ENCODE data around the gene VSIR. TPM values are rescaled to one million over a fixed set of nuclear protein-coding genes. Genes with fewer than 3 reads are reported as not detected.

VSIR gene
- total and polyA plus RNA-seq, 10 donors, result 34.5 to 512 (median 299) TPM

DNA sequence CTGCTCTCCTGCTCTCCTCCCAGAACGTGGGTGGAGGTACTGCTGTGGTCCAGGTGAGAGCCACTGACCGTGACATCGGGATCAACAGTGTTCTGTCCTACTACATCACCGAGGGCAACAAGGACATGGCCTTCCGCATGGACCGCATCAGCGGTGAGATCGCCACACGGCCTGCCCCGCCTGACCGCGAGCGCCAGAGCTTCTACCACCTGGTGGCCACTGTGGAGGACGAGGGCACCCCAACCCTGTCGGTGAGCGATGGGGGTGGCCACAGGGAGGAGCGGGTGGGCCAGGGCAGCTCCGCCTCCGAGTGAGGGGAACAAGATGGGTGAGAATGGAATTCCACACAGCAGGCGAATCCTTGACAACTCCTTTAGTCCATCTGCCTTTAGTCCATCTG, 31.6 kb downstream of the VSIR start:
- TF ChIP-seq POLR2A (IDR thresholded peaks at IDR 0.05) (no peak), POLR2AphosphoS5 (IDR thresholded peaks at IDR 0.05) (peak in 1 of 3 donors; percentile 79)
- TF ChIP-seq, protein P1, sequence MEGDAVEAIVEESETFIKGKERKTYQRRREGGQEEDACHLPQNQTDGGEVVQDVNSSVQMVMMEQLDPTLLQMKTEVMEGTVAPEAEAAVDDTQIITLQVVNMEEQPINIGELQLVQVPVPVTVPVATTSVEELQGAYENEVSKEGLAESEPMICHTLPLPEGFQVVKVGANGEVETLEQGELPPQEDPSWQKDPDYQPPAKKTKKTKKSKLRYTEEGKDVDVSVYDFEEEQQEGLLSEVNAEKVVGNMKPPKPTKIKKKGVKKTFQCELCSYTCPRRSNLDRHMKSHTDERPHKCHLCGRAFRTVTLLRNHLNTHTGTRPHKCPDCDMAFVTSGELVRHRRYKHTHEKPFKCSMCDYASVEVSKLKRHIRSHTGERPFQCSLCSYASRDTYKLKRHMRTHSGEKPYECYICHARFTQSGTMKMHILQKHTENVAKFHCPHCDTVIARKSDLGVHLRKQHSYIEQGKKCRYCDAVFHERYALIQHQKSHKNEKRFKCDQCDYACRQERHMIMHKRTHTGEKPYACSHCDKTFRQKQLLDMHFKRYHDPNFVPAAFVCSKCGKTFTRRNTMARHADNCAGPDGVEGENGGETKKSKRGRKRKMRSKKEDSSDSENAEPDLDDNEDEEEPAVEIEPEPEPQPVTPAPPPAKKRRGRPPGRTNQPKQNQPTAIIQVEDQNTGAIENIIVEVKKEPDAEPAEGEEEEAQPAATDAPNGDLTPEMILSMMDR (IDR thresholded peaks at IDR 0.05 in 8 of 11, conservative IDR thresholded peaks at IDR 0.05 in 3 of 11), result no peak
- Histone ChIP-seq H3K4me1 (peaks cover 40 to 100% (median 92%) of the 10 kb centered on the region in 6 donors), H3K27ac (peak overlapping the region; percentile 2 to 98 (median 47)), H3K27me3 (replicated peaks in 1 of 7) (no peaks in the 10 kb centered on the region), H3K9me3 (peaks cover 0 to 5% (median 0%) of the 10 kb centered on the region in 8 donors), H3K4me3 (no peak overlapping the region), H3K36me3 (peaks cover 0 to 5% (median 0%) of the 10 kb centered on the region in 6 donors)
- DNase-seq, result peak; percentile 80
- 93 to 97% (median 96%) methylated on average over 16 to 20 of the region's 20 CpGs for WGBS, 5 donors
- intact Hi-C loops (cut with DNase I; ENCODE audit: low total_unique reads), result no loop called here

- TF ChIP-seq POLR2AphosphoS5 (IDR thresholded peaks at IDR 0.05), result no peak
- no peak for TF ChIP-seq POLR2A (IDR thresholded peaks at IDR 0.05)
- TF ChIP-seq, protein P1 (IDR thresholded peaks at IDR 0.05 in 8 of 11, conservative IDR thresholded peaks at IDR 0.05 in 3 of 11), result no peak
- Histone ChIP-seq H3K9me3 (peaks cover 0 to 5% (median 0%) of the 10 kb centered on the region in 8 donors), H3K36me3 (peaks cover 0 to 5% (median 0%) of the 10 kb centered on the region in 6 donors), H3K4me1 (peaks cover 39 to 100% (median 92%) of the 10 kb centered on the region in 6 donors), H3K27me3 (replicated peaks in 1 of 7) (no peaks in the 10 kb centered on the region), H3K4me3 (no peak overlapping the region), H3K27ac (peak overlapping the region in 6 of 8 donors; percentile 25 to 98 (median 81))
- intact Hi-C loops (cut with DNase I; ENCODE audit: low total_unique reads), result no loop called here
- WGBS, 5 donors, result 26 to 55% (median 40%) methylated on average over 4 of the region's 4 CpGs
- DNase-seq, result no peak
These were observed 32.3 kb downstream of the VSIR start for GRCh38 chr10:71741029-71741428.

DNA sequence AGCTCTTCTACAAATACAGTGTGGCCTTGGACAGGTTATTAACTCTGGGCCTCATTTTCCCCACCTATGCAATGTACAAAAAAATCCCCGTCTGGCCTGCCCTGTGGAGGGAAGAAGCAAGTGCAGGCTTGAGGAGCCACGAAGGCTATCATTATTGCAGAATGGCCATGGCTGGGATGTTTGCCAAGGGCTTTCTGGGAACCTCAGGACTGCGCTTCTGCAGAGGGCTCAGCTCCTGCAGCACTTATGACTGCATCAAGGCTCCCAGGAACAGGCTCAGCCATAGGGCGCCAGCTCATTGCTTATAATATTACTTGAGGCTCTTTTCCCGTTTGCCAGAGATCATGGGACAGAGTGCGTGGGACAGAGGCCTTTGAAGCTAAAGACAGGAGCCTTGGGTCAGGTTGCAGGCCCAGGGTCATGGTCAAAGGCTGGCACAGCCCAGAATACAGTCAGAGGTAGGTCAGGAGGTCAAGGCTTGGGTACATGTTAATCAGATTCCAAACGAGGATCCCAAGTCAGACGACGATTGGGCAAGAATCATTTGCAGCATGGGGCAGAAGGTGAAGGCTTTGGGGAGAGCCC, 33.2 kb downstream of the VSIR start:
- WGBS, 5 donors, result 31 to 64% (median 49%) methylated on average over 9 of the region's 9 CpGs

More for the DNA sequence above, 33.2 kb downstream of the VSIR start:
- peak in 1 of 3 donors; percentile 8 for TF ChIP-seq POLR2AphosphoS5 (IDR thresholded peaks at IDR 0.05)
- TF ChIP-seq, protein P1 (IDR thresholded peaks at IDR 0.05 in 8 of 11, conservative IDR thresholded peaks at IDR 0.05 in 3 of 11), result peak in 2 of 11 experiments; percentile 26 to 28
- TF ChIP-seq POLR2A (IDR thresholded peaks at IDR 0.05), result no peak
- peaks cover 0 to 5% (median 0%) of the 10 kb centered on the region in 6 donors for H3K36me3 ChIP-seq
- intact Hi-C loops (cut with DNase I; ENCODE audit: low total_unique reads), result no loop called here
- no peak for DNase-seq
- peak overlapping the region in 7 of 8 donors; percentile 7 to 98 (median 67) for H3K27ac ChIP-seq
- no peaks in the 10 kb centered on the region for H3K27me3 ChIP-seq (replicated peaks in 1 of 7)
- H3K4me3 ChIP-seq, result no peak overlapping the region
- peaks cover 0 to 5% (median 0%) of the 10 kb centered on the region in 8 donors for H3K9me3 ChIP-seq
- peaks cover 38 to 100% (median 92%) of the 10 kb centered on the region in 6 donors for H3K4me1 ChIP-seq
